Esophagus muscularis mucosa (tissue), 4 donors: ENCODE measurements around the gene GEMIN7. TPM values are rescaled to one million over a fixed set of nuclear protein-coding genes. Genes with fewer than 3 reads are reported as not detected.

ENCODE experiments used
- DNase-seq: peaks from one replicate; pipeline ENCODE4 v3.0.0-alpha.2; 2017; ENCODE audit errors: extremely low spot score
- H3K27ac ChIP-seq, 4 donors: fragments of 200-600 bp; sonication (generic); replicated peaks in 1 of 4; 1 replicate in 3 of 4; 2 replicates in 1 of 4; pipeline ENCODE4 v1.5.1; 2016 to 2019; ENCODE audit warnings: mild to moderate bottlenecking in 1 of 4
- H3K27me3 ChIP-seq, 4 donors: fragments of 200-600 bp; sonication (generic); one replicate each; pipeline versions ENCODE4 v1.5.1 to v1.6.0; 2016 to 2019
- H3K36me3 ChIP-seq, 4 donors: fragments of 200-600 bp; sonication (generic); one replicate each; pipeline ENCODE4 v1.5.1; 2016 to 2019
- H3K4me1 ChIP-seq, 4 donors: fragments of 200-600 bp; sonication (generic); one replicate each; pipeline ENCODE4 v1.5.1; 2016 to 2019
- H3K4me3 ChIP-seq, 4 donors: fragments of 200-600 bp; sonication (generic); 1 replicate in 2 of 4; 2 replicates in 2 of 4; pipeline ENCODE4 v1.5.1; 2016 to 2019; ENCODE audit warnings: mild to moderate bottlenecking in 4 of 4, moderate library complexity in 1 of 4
- H3K9me3 ChIP-seq, 4 donors: fragments of 200-600 bp; sonication (generic); 1 replicate in 3 of 4; 2 replicates in 1 of 4; pipeline ENCODE4 v1.5.1; 2016 to 2019
- CTCF ChIP-seq, 3 experiments: fragments of 200-600 bp in 2 of 3; fragments of 450-650 bp in 1 of 3; sonication (generic) in 2 of 3; IDR thresholded peaks; one replicate each; pipeline ENCODE4 v1.5.1; 2017 to 2019; ENCODE audit warnings: antibody characterized with exemption in 3 of 3, mild to moderate bottlenecking in 2 of 3, moderate library complexity in 1 of 3
- EP300 ChIP-seq: sonication (generic); formaldehyde crosslinking; IDR thresholded peaks from one replicate; pipeline ENCODE4 v1.6.1; 2017; ENCODE audit warnings: antibody characterized with exemption
- POLR2A ChIP-seq: fragments of 450-650 bp; IDR thresholded peaks from one replicate; pipeline ENCODE4 v1.6.1; 2017; ENCODE audit warnings: antibody characterized with exemption, moderate library complexity, mild to moderate bottlenecking, low read depth
- POLR2AphosphoS5 ChIP-seq, 2 donors: sonication (generic); formaldehyde crosslinking; IDR thresholded peaks; one replicate each; pipeline ENCODE4 v1.6.1; 2017; ENCODE audit warnings: antibody characterized with exemption in 2 of 2
- WGBS: methylation state at CpG from one replicate; pipeline ENCODE4 v1.1.5; 2018; 5-methylcytosine and 5-hydroxymethylcytosine counted together
- intact Hi-C: fragments of 100-400 bp; cut with DNase I; formaldehyde crosslinking; loops from one replicate; pipeline ENCODE4 v1.15.1; 2023
- total RNA-seq, 4 donors: library from RNA; depleted of rRNA; stranded (reverse); fragments of >200 nt; gene quantifications; one replicate each; pipeline versions ENCODE4 v1.1.0 to v1.2.1, GENCODE V29; 2016

Gene GEMIN7
- total RNA-seq, 4 donors from 2014 or later = 12.3 to 19.1 (median 15.3) TPM

GRCh38 chr19:45091031-45091923 is 12.2 kb downstream of the GEMIN7 start:
- Histone ChIP-seq H3K9me3 (no peaks in the 10 kb centered on the region), H3K27me3 (no peaks in the 10 kb centered on the region), H3K4me3 (peak overlapping the region; percentile 90 to 98 (median 96)), H3K27ac (peak overlapping the region; percentile 85 to 91 (median 88)), H3K36me3 (peaks cover 0 to 34% (median 20%) of the 10 kb centered on the region in 4 donors), H3K4me1 (peaks cover 35 to 49% (median 47%) of the 10 kb centered on the region in 4 donors)
- TF ChIP-seq POLR2AphosphoS5 (IDR thresholded peaks at IDR 0.05) = peak; percentile 84 to 94
- TF ChIP-seq POLR2A = no peak
- peak in 1 of 3 experiments; percentile 6 for TF ChIP-seq CTCF (IDR thresholded peaks at IDR 0.05)
- intact Hi-C loops = loop anchor here (5.0 kb wide), 1 partner anchor 86 kb away; the partner anchor contains the start of genes BLOC1S3 and TRAPPC6A
- peak; percentile 99 for DNase-seq
- 11% methylated on average over 34 of the region's 64 CpGs for WGBS

GRCh38 chr19:45092747-45093678 is 14.0 kb downstream of the GEMIN7 start, which contains the start of gene PPP1R37:
PPP1R37 (plus strand) TSS chr19:45093179; CDS start chr19:45093326, 147 bp downstream.
- TF ChIP-seq CTCF (IDR thresholded peaks at IDR 0.05) (peak in 2 of 3 experiments; percentile 10 to 52), POLR2A (peak; percentile 9), EP300 (no peak), POLR2AphosphoS5 (IDR thresholded peaks at IDR 0.05) (peak; percentile 84 to 90)
- WGBS = 0% methylated on average over 43 of the region's 103 CpGs
- peak; percentile 98 for DNase-seq
- H3K4me1 ChIP-seq = peaks cover 48 to 66% (median 65%) of the 10 kb centered on the region in 4 donors
- intact Hi-C loops = loop anchor here (5.0 kb wide), 1 partner anchor 84 kb away; the partner anchor contains the start of genes BLOC1S3 and TRAPPC6A
- peak within 1 kb of the TSS; percentile 85 to 91 (median 88) for H3K27ac ChIP-seq
- H3K36me3 ChIP-seq = peaks cover 0 to 20% (median 14%) of the 10 kb centered on the region in 4 donors
- H3K9me3 ChIP-seq = no peaks in the 10 kb centered on the region
- H3K27me3 ChIP-seq = no peaks in the 10 kb centered on the region
- H3K4me3 ChIP-seq = peak within 1 kb of the TSS; percentile 90 to 98 (median 96)

GRCh38 chr19:45094137-45094536 is 15.1 kb downstream of the GEMIN7 start:
- 78% methylated on average over 9 of the region's 9 CpGs for WGBS
- peak overlapping the region; percentile 90 to 98 (median 96) for H3K4me3 ChIP-seq
- H3K27me3 ChIP-seq = no peaks in the 10 kb centered on the region
- intact Hi-C loops = loop anchor here (5.0 kb wide), 1 partner anchor 83 kb away; the partner anchor contains the start of genes BLOC1S3 and TRAPPC6A
- TF ChIP-seq POLR2A (no peak), POLR2AphosphoS5 (IDR thresholded peaks at IDR 0.05) (no peak), CTCF (IDR thresholded peaks at IDR 0.05) (no peak), EP300 (no peak)
- H3K4me1 ChIP-seq = peaks cover 59 to 77% (median 76%) of the 10 kb centered on the region in 4 donors
- peaks cover 0 to 11% (median 8%) of the 10 kb centered on the region in 4 donors for H3K36me3 ChIP-seq
- H3K9me3 ChIP-seq = no peaks in the 10 kb centered on the region
- no peak for DNase-seq
- no peak overlapping the region for H3K27ac ChIP-seq

GRCh38 chr19:45094707-45095106 is 15.6 kb downstream of the GEMIN7 start:
- WGBS = 80% methylated on average over 5 of the region's 5 CpGs
- H3K36me3 ChIP-seq = peaks cover 0 to 11% (median 8%) of the 10 kb centered on the region in 4 donors
- intact Hi-C loops = loop anchor here (5.0 kb wide), 1 partner anchor 83 kb away; the partner anchor contains the start of genes BLOC1S3 and TRAPPC6A
- no peak for DNase-seq
- peak overlapping the region in 1 of 4 donors; percentile 95 for H3K4me3 ChIP-seq
- no peak overlapping the region for H3K27ac ChIP-seq
- TF ChIP-seq POLR2AphosphoS5 (IDR thresholded peaks at IDR 0.05) = no peak
- TF ChIP-seq CTCF (IDR thresholded peaks at IDR 0.05) = no peak
- no peak for TF ChIP-seq EP300
- no peak for TF ChIP-seq POLR2A
- peaks cover 63 to 83% (median 81%) of the 10 kb centered on the region in 4 donors for H3K4me1 ChIP-seq
- H3K9me3 ChIP-seq = no peaks in the 10 kb centered on the region
- no peaks in the 10 kb centered on the region for H3K27me3 ChIP-seq
